CD4-positive, alpha-beta memory T cell (primary cell): ENCODE data around the gene ARHGAP9. TPM values are rescaled to one million over a fixed set of nuclear protein-coding genes. Genes with fewer than 3 reads are reported as not detected.

Experiments used
- CTCF ChIA-PET: fragments of 350-600 bp; sonication (Branson Sonifier 250); formaldehyde crosslinking; loops from one replicate; lab custom pipeline; 2021; ENCODE audit warnings: inconsistent platforms; ENCODE audit not compliant: partially characterized antibody; lab: Charles Lee
- POLR2A ChIA-PET: fragments of 350-600 bp; sonication (Branson Sonifier 250); formaldehyde crosslinking; loops from one replicate; lab custom pipeline; 2021; ENCODE audit not compliant: partially characterized antibody; lab: Charles Lee
- DNase-seq, 5 donors: peaks; one replicate each; pipeline versions ENCODE4 v3.0.0 to v3.0.0-alpha.2; 2020 to 2022; ENCODE audit warnings: mixed read lengths in 1 of 5
- H3K27ac ChIP-seq: one replicate; pipeline ENCODE4 v1.7.0; 2013; ENCODE audit warnings: low read depth, low read length
- H3K27me3 ChIP-seq: 2 replicates; pipeline ENCODE4 v1.7.0; 2013; ENCODE audit warnings: mild to moderate bottlenecking, low read length, moderate library complexity; ENCODE audit not compliant: insufficient read depth
- H3K36me3 ChIP-seq: 2 replicates; pipeline ENCODE4 v1.7.0; 2013; ENCODE audit warnings: mild to moderate bottlenecking, low read length, moderate library complexity; ENCODE audit not compliant: insufficient read depth
- H3K4me1 ChIP-seq: 2 replicates; pipeline ENCODE4 v1.7.0; 2013; ENCODE audit warnings: mild to moderate bottlenecking, low read length, moderate library complexity; ENCODE audit not compliant: insufficient read depth
- H3K4me3 ChIP-seq, 2 donors: one replicate each; pipeline ENCODE4 v1.7.0; 2013; ENCODE audit warnings: low read length in 2 of 2, mild to moderate bottlenecking in 1 of 2
- H3K9me3 ChIP-seq, 2 donors: one replicate each; pipeline ENCODE4 v1.7.0; 2013; ENCODE audit warnings: low read length in 2 of 2, control low read depth in 1 of 2; ENCODE audit not compliant: control insufficient read depth in 1 of 2
- H3K27ac Mint-ChIP-seq, 7 donors: one replicate each; pipeline ENCODE4 v1.8.0; 2020 to 2021; ENCODE audit warnings: mixed read lengths in 7 of 7, mild to moderate bottlenecking in 6 of 7, inconsistent platforms in 3 of 7, moderate library complexity in 3 of 7
- H3K27me3 Mint-ChIP-seq, 2 donors: one replicate each; pipeline ENCODE4 v1.8.0; 2020 to 2021; ENCODE audit warnings: mixed read lengths in 2 of 2
- H3K36me3 Mint-ChIP-seq, 2 donors: one replicate each; pipeline ENCODE4 v1.8.0; 2020 to 2021; ENCODE audit warnings: mixed read lengths in 2 of 2, inconsistent platforms in 1 of 2, mild to moderate bottlenecking in 1 of 2
- H3K4me1 Mint-ChIP-seq, 4 donors: one replicate each; pipeline ENCODE4 v1.8.0; 2020 to 2021; ENCODE audit warnings: mixed read lengths in 4 of 4, mild to moderate bottlenecking in 1 of 4
- H3K4me3 Mint-ChIP-seq, 8 donors: one replicate each; pipeline ENCODE4 v1.8.0; 2020 to 2021; ENCODE audit warnings: mixed read lengths in 8 of 8, mild to moderate bottlenecking in 7 of 8, moderate library complexity in 6 of 8, inconsistent platforms in 3 of 8
- H3K9me3 Mint-ChIP-seq, 8 donors: one replicate each; pipeline ENCODE4 v1.8.0; 2020 to 2021; ENCODE audit warnings: mixed read lengths in 8 of 8, mild to moderate bottlenecking in 5 of 8, inconsistent platforms in 3 of 8, moderate library complexity in 1 of 8
- intact Hi-C: fragments of 100-400 bp; cut with micrococcal nuclease; formaldehyde crosslinking; loops from one replicate; pipeline ENCODE4 v1.15.1; 2023
- polyA plus RNA-seq, 2 donors: library from polyadenylated mRNA; unstranded; fragments of 300-500 nt; fragmentation: Illumina TruSeq; gene quantifications; one replicate each; pipeline ENCODE4 v1.2.3, GENCODE V29; 2021
- total RNA-seq, 2 experiments: library from RNA; stranded (reverse); gene quantifications; one replicate each; pipeline ENCODE4 v1.2.3, GENCODE V29; 2021

ARHGAP9 gene
- total and polyA plus RNA-seq, 4 experiments from 2014 or later, result 206 to 278 (median 241) TPM

GRCh38 chr12:57487597-57488401, 8.1 kb upstream of the ARHGAP9 start, which contains the start of gene MARS1:
TSS of gene MARS1 (plus strand) at chr12:57488068. CDS start at chr12:57488091, 23 bp downstream.
- DNase-seq, result peak; percentile 90 to 97 (median 94)
- H3K36me3 Mint-ChIP-seq, result peaks cover 27 to 39% of the 10 kb centered on the region in 2 donors

GRCh38 chr12:57487055-57487596, 7.5 kb upstream of the ARHGAP9 start:
- CTCF ChIA-PET, result interaction anchor here (0.7 to 2.8 kb wide), 7 partner anchors 11 to 40 kb away, joined by 3 to 29 read pairs (median 4); partner anchors contain the start of genes DDIT3, GLI1 and INHBE

More at GRCh38 chr12:57487597-57488401, 8.1 kb upstream of the ARHGAP9 start, which contains the start of gene MARS1:
- H3K4me3 Mint-ChIP-seq, result peak within 1 kb of the TSS; percentile 95 to 99 (median 98)
- peak within 1 kb of the TSS; percentile 84 for H3K27ac ChIP-seq
- no peaks in the 10 kb centered on the region for H3K9me3 ChIP-seq
- ChIA-PET POLR2A (interaction anchor here (2.7 to 6.3 kb wide), 3 partner anchors 11 to 32 kb away, joined by 13 to 75 read pairs (median 18); partner anchors contain the start of genes ARHGAP9, DDIT3 and GLI1), CTCF (interaction anchor here (0.7 to 3.4 kb wide), 8 partner anchors 11 to 39 kb away, joined by 3 to 29 read pairs (median 4); partner anchors contain the start of genes DDIT3, GLI1 and INHBE)
- peaks cover 22 to 43% (median 28%) of the 10 kb centered on the region in 4 donors for H3K4me1 Mint-ChIP-seq
- peaks cover 26% of the 10 kb centered on the region for H3K36me3 ChIP-seq
- H3K27me3 ChIP-seq, result no peaks in the 10 kb centered on the region
- H3K27me3 Mint-ChIP-seq, result no peaks in the 10 kb centered on the region
- peaks cover 23% of the 10 kb centered on the region for H3K4me1 ChIP-seq
- peak within 1 kb of the TSS; percentile 90 to 99 (median 98) for H3K27ac Mint-ChIP-seq
- H3K4me3 ChIP-seq, result peak within 1 kb of the TSS; percentile 78 to 95
- intact Hi-C loops, result loop anchor here (1.0 to 5.0 kb wide), 5 partner anchors 8 to 205 kb away; partner anchors contain the start of genes ARHGAP9, DCTN2, DDIT3 and OS9
- H3K9me3 Mint-ChIP-seq, result peaks cover 0 to 3% (median 0%) of the 10 kb centered on the region in 8 donors

GRCh38 chr12:57485695-57486094, 6.0 kb upstream of the ARHGAP9 start:
- Histone ChIP-seq H3K4me1 (peaks cover 35% of the 10 kb centered on the region), H3K36me3 (peaks cover 12% of the 10 kb centered on the region), H3K27ac (no peak overlapping the region), H3K27me3 (no peaks in the 10 kb centered on the region), H3K4me3 (no peak overlapping the region), H3K9me3 (no peaks in the 10 kb centered on the region)
- H3K27ac Mint-ChIP-seq, result peak overlapping the region in 4 of 7 donors; percentile 19 to 77 (median 48)
- ChIA-PET CTCF (interaction anchor here (1.1 to 2.8 kb wide), 4 partner anchors 10 to 35 kb away, joined by 3 to 29 read pairs (median 12); partner anchors contain the start of genes DDIT3 and GLI1), POLR2A (interaction anchor here (2.7 to 6.3 kb wide), 3 partner anchors 9 to 34 kb away, joined by 13 to 75 read pairs (median 18); partner anchors contain the start of genes ARHGAP9, DDIT3 and GLI1)
- intact Hi-C loops, result loop anchor here (2.0 to 5.0 kb wide), 2 partner anchors 61 to 207 kb away; partner anchors contain the start of genes DCTN2 and OS9
- no peak for DNase-seq
- peaks cover 13 to 23% of the 10 kb centered on the region in 2 donors for H3K36me3 Mint-ChIP-seq
- H3K27me3 Mint-ChIP-seq, result no peaks in the 10 kb centered on the region
- H3K4me1 Mint-ChIP-seq, result peaks cover 29 to 47% (median 35%) of the 10 kb centered on the region in 4 donors
- no peak overlapping the region for H3K4me3 Mint-ChIP-seq
- peaks cover 0 to 3% (median 0%) of the 10 kb centered on the region in 8 donors for H3K9me3 Mint-ChIP-seq

More at GRCh38 chr12:57487055-57487596, 7.5 kb upstream of the ARHGAP9 start:
- peaks cover 22 to 35% of the 10 kb centered on the region in 2 donors for H3K36me3 Mint-ChIP-seq
- intact Hi-C loops, result loop anchor here (1.0 to 5.0 kb wide), 5 partner anchors 8 to 205 kb away; partner anchors contain the start of genes ARHGAP9, DCTN2, DDIT3 and OS9
- peak overlapping the region in 3 of 8 donors; percentile 97 to 99 (median 98) for H3K4me3 Mint-ChIP-seq
- peaks cover 0 to 3% (median 0%) of the 10 kb centered on the region in 8 donors for H3K9me3 Mint-ChIP-seq
- DNase-seq, result no peak
- Histone ChIP-seq H3K36me3 (peaks cover 23% of the 10 kb centered on the region), H3K9me3 (no peaks in the 10 kb centered on the region), H3K4me3 (no peak overlapping the region), H3K27ac (no peak overlapping the region), H3K27me3 (no peaks in the 10 kb centered on the region), H3K4me1 (peaks cover 23% of the 10 kb centered on the region)
- peaks cover 22 to 40% (median 28%) of the 10 kb centered on the region in 4 donors for H3K4me1 Mint-ChIP-seq
- POLR2A ChIA-PET, result interaction anchor here (2.7 to 6.3 kb wide), 3 partner anchors 10 to 33 kb away, joined by 13 to 75 read pairs (median 18); partner anchors contain the start of genes ARHGAP9, DDIT3 and GLI1
- no peaks in the 10 kb centered on the region for H3K27me3 Mint-ChIP-seq
- peak overlapping the region; percentile 70 to 99 (median 96) for H3K27ac Mint-ChIP-seq

GRCh38 chr12:57483466-57483865, 3.8 kb upstream of the ARHGAP9 start:
- no peak for DNase-seq
- H3K9me3 ChIP-seq, result no peaks in the 10 kb centered on the region
- Mint-ChIP-seq H3K27ac (peak overlapping the region; percentile 18 to 89 (median 72)), H3K4me3 (peak overlapping the region in 2 of 8 donors; percentile 16 to 49), H3K27me3 (no peaks in the 10 kb centered on the region), H3K36me3 (peaks cover 0 to 7% of the 10 kb centered on the region in 2 donors), H3K4me1 (peaks cover 39 to 53% (median 45%) of the 10 kb centered on the region in 4 donors), H3K9me3 (peaks cover 0 to 5% (median 0%) of the 10 kb centered on the region in 8 donors)
- H3K4me3 ChIP-seq, result no peak overlapping the region
- H3K27me3 ChIP-seq, result no peaks in the 10 kb centered on the region
- CTCF ChIA-PET, result interaction anchor here (0.6 to 10.7 kb wide), 3 partner anchors 21 to 1062 kb away, joined by 3 to 204 read pairs (median 3); partner anchors contain the start of gene GLI1
- H3K27ac ChIP-seq, result no peak overlapping the region
- no peaks in the 10 kb centered on the region for H3K36me3 ChIP-seq
- intact Hi-C loops, result no loop called here
- POLR2A ChIA-PET, result interaction anchor here (10.2 kb wide), 1 partner anchor 21 kb away, joined by 225 read pairs; the partner anchor contains the start of gene GLI1
- peaks cover 44% of the 10 kb centered on the region for H3K4me1 ChIP-seq

- Mint-ChIP-seq H3K4me1 (peaks cover 39 to 60% (median 46%) of the 10 kb centered on the region in 4 donors), H3K36me3 (peaks cover 5 to 17% of the 10 kb centered on the region in 2 donors), H3K4me3 (peak overlapping the region in 5 of 8 donors; percentile 17 to 80 (median 58)), H3K27ac (peak overlapping the region; percentile 98 to 100 (median 99)), H3K9me3 (peaks cover 0 to 3% (median 0%) of the 10 kb centered on the region in 8 donors), H3K27me3 (no peaks in the 10 kb centered on the region)
- Histone ChIP-seq H3K9me3 (no peaks in the 10 kb centered on the region), H3K4me1 (peaks cover 41% of the 10 kb centered on the region), H3K27me3 (no peaks in the 10 kb centered on the region), H3K36me3 (no peaks in the 10 kb centered on the region), H3K27ac (peak overlapping the region; percentile 86), H3K4me3 (no peak overlapping the region)
- intact Hi-C loops, result no loop called here
- peak in 1 of 5 donors; percentile 27 for DNase-seq
- ChIA-PET CTCF (interaction anchor here (10.7 kb wide), 1 partner anchor 19 kb away, joined by 204 read pairs; the partner anchor contains the start of gene GLI1), POLR2A (interaction anchor here (1.1 to 10.2 kb wide), 3 partner anchors 12 to 38 kb away, joined by 4 to 225 read pairs (median 82); partner anchors contain the start of genes DDIT3 and GLI1)
These were observed 2.0 kb upstream of the ARHGAP9 start for GRCh38 chr12:57481671-57482070.

- CTCF ChIA-PET, result interaction anchor here (0.7 to 10.7 kb wide), 2 partner anchors 17 to 48 kb away, joined by 4 to 204 read pairs; partner anchors contain the start of gene GLI1
- peaks cover 21 to 34% of the 10 kb centered on the region in 2 donors for H3K36me3 Mint-ChIP-seq
- no peak for DNase-seq
- H3K4me3 Mint-ChIP-seq, result peak overlapping the region; percentile 89 to 99 (median 98)
- H3K4me1 ChIP-seq, result peaks cover 62% of the 10 kb centered on the region
- peaks cover 49 to 78% (median 63%) of the 10 kb centered on the region in 4 donors for H3K4me1 Mint-ChIP-seq
- peak overlapping the region; percentile 86 for H3K27ac ChIP-seq
- H3K4me3 ChIP-seq, result peak overlapping the region; percentile 91 to 97
- H3K27me3 Mint-ChIP-seq, result no peaks in the 10 kb centered on the region
- POLR2A ChIA-PET, result interaction anchor here (0.7 to 10.2 kb wide), 13 partner anchors 9 to 400 kb away, joined by 3 to 225 read pairs (median 8); partner anchors contain the start of genes DCTN2, DDIT3, GLI1 and MARS1
- intact Hi-C loops, result loop anchor here (1.0 to 5.0 kb wide), 3 partner anchors 8 to 263 kb away; partner anchors contain the start of gene DDIT3
- peak overlapping the region; percentile 98 to 100 (median 99) for H3K27ac Mint-ChIP-seq
- H3K9me3 Mint-ChIP-seq, result peaks cover 0 to 3% (median 0%) of the 10 kb centered on the region in 8 donors
- no peaks in the 10 kb centered on the region for H3K9me3 ChIP-seq
- H3K36me3 ChIP-seq, result peaks cover 12% of the 10 kb centered on the region
- no peaks in the 10 kb centered on the region for H3K27me3 ChIP-seq
These were observed 657 bp downstream of the ARHGAP9 start for GRCh38 chr12:57479043-57479375.
